Ovary (tissue), 9 donors: ENCODE measurements around the gene EPN1. TPM values are rescaled to one million over a fixed set of nuclear protein-coding genes. Genes with fewer than 3 reads are reported as not detected.

ENCODE experiments used
- DNase-seq, 5 donors: peaks; one replicate each; pipeline ENCODE4 v3.0.0-alpha.2; 2019 to 2020
- H3K27ac ChIP-seq, 2 donors: fragments of 200-600 bp; one replicate each; pipeline versions ENCODE4 v1.5.1 to v1.8.0; 2019 to 2022
- H3K27me3 ChIP-seq: fragments of 200-600 bp; one replicate; pipeline ENCODE4 v1.8.0; 2022
- H3K36me3 ChIP-seq: fragments of 200-600 bp; sonication (generic); one replicate; pipeline ENCODE4 v1.5.1; 2019
- H3K4me1 ChIP-seq: one replicate; pipeline ENCODE4 v1.8.1; 2013; ENCODE audit warnings: mild to moderate bottlenecking, moderate library complexity; ENCODE audit not compliant: insufficient read depth
- H3K4me3 ChIP-seq: fragments of 200-600 bp; sonication (generic); one replicate; pipeline ENCODE4 v1.5.1; 2017
- H3K9me3 ChIP-seq, 2 donors: fragments of 200-600 bp in 1 of 2; sonication (generic) in 1 of 2; one replicate each; pipeline versions ENCODE4 v1.5.1 to v1.8.1; 2013 to 2019; ENCODE audit warnings: mild to moderate bottlenecking in 1 of 2, moderate library complexity in 1 of 2
- EP300 ChIP-seq: sonication (generic); formaldehyde crosslinking; IDR thresholded peaks from one replicate; pipeline ENCODE4 v1.6.1; 2017; ENCODE audit warnings: antibody characterized with exemption
- POLR2A ChIP-seq: fragments of 450-650 bp; IDR thresholded peaks from one replicate; pipeline ENCODE4 v1.6.1; 2017; ENCODE audit warnings: antibody characterized with exemption, mild to moderate bottlenecking, moderate library complexity
- WGBS, 3 donors: extraction: QIAGEN DNeasy Blood & Tissue Kit in 1 of 3; methylation state at CpG; one replicate each; pipeline versions ENCODE4 v1.1.5 to v1.1.7; 2013 to 2017; 5-methylcytosine and 5-hydroxymethylcytosine counted together
- intact Hi-C, 4 donors: fragments of 100-400 bp; cut with DNase I; formaldehyde crosslinking; loops; one replicate each; pipeline versions ENCODE4 v1.11.0 to v1.15.1; 2022 to 2023
- polyA plus RNA-seq, 2 donors: library from polyadenylated mRNA; stranded (reverse); fragments of 200-250 nt in 1 of 2; fragments of 350-450 nt in 1 of 2; fragmentation: Illumina TruSeq in 1 of 2; extraction: RNeasy Lipid Tissue Mini Kit (QIAGEN cat#74804) in 1 of 2; gene quantifications; one replicate each; pipeline ENCODE4 v1.2.3, GENCODE V29; 2013 to 2014
- total RNA-seq, 7 donors: library from RNA; depleted of rRNA in 2 of 7; stranded (reverse); fragments of >200 nt in 2 of 7; fragmentation: NEBNext Ultra II Directional in 3 of 7; extraction: Animal tissue kit (Norgen Biotek cat#: 25700) in 3 of 7; gene quantifications; one replicate each; pipeline versions ENCODE4 v1.1.0 to v1.2.4, GENCODE V29; 2016 to 2023
- TF ChIP-seq, protein P1 (sequence below), 3 donors: fragments of 450-650 bp in 2 of 3; fragments of 200-600 bp in 1 of 3; IDR thresholded peaks; one replicate each; pipeline versions ENCODE4 v1.5.1 to v1.8.0; 2016 to 2022; ENCODE audit warnings: antibody characterized with exemption in 3 of 3, mild to moderate bottlenecking in 1 of 3
- donor health status: DM: no; HTN: no; CAD: no; lungs with moderate emphysema.
- donor health status: DM: no; HTN: no; CAD: no.
- donor health status: Bipolar disorder and iron deficiency.
- donor health status: DM: yes; HTN: yes; CAD: no.
- donor health status: DM: no; HTN: no; CAD: no.
- donor health status: DM: yes; HTN: yes; CAD: no.

Gene EPN1
- total and polyA plus RNA-seq, 9 donors: 11.0 to 187 (median 116) TPM

DNA sequence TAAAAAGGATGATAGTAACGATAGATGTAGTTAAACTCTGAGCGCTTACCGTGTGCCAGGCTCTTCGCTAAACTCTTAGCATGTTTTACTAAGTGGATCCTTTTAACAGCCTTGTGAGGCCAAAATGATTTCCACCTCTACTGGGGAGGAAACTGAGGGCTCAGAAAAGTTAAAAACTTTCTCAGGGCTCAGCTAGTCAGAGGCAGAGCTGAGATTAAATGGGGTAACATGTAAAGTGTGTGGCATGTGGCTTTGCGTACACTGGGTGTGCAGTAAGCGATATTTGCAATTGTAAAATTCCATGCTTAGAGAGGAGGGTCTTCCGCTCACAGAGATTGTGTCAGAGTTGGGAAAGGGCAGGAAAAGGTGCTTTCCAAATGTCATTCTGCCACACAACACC lies 18.5 kb upstream of the EPN1 start:
- 35 to 45% (median 44%) methylated on average over 7 of the region's 7 CpGs for WGBS, 3 donors
- Histone ChIP-seq H3K27ac (no peak overlapping the region), H3K4me1 (peaks cover 19% of the 10 kb centered on the region), H3K9me3 (no peaks in the 10 kb centered on the region), H3K4me3 (peak overlapping the region; percentile 98), H3K36me3 (no peaks in the 10 kb centered on the region), H3K27me3 (no peaks in the 10 kb centered on the region)
- DNase-seq: no peak
- intact Hi-C loops: no loop called here
- TF ChIP-seq POLR2A: no peak
- no peak for TF ChIP-seq EP300
- TF ChIP-seq, protein P1, sequence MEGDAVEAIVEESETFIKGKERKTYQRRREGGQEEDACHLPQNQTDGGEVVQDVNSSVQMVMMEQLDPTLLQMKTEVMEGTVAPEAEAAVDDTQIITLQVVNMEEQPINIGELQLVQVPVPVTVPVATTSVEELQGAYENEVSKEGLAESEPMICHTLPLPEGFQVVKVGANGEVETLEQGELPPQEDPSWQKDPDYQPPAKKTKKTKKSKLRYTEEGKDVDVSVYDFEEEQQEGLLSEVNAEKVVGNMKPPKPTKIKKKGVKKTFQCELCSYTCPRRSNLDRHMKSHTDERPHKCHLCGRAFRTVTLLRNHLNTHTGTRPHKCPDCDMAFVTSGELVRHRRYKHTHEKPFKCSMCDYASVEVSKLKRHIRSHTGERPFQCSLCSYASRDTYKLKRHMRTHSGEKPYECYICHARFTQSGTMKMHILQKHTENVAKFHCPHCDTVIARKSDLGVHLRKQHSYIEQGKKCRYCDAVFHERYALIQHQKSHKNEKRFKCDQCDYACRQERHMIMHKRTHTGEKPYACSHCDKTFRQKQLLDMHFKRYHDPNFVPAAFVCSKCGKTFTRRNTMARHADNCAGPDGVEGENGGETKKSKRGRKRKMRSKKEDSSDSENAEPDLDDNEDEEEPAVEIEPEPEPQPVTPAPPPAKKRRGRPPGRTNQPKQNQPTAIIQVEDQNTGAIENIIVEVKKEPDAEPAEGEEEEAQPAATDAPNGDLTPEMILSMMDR (IDR thresholded peaks at IDR 0.05): no peak

DNA sequence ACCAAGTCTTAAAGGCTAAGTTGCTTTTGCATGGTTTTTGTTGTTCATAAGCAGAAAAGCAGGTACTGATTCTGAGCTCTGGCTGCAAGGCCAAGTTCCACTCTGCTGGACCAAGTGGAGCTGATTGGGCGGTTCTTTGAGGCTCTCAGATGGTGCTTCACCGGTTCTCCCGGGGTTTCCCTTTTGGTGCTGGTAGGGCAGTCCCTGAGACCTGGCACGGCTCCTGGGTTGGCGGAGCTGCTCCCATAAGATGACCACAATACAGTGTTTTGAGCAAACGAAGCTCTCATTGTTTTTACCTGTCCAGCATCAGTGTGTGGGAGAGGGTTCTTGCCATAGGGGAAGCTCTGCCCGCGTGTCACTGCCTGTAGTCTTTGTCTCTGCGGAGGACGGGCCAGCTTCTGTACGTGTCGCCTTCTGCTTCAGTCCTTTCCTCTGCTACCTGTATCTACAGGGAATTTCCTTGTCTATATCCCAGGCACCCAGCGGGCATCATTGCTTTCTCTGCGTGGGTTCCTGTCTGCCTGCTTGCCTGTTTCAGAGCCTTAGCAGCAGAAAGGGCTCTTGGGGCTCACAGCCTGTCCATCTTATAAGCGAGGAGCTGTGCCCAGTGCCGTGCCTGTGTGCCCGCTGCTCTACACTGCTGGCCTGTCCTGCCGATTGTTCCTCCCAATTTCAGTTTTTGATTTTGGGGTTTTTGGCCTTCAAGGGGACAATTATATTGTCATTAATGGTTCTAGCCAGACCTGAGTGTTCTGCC lies 17.9 kb upstream of the EPN1 start:
- intact Hi-C loops: no loop called here
- peak in 1 of 5 donors; percentile 48 for DNase-seq
- TF ChIP-seq, protein P1 (IDR thresholded peaks at IDR 0.05): no peak
- TF ChIP-seq POLR2A (no peak), EP300 (no peak)
- Histone ChIP-seq H3K4me3 (peak overlapping the region; percentile 98), H3K4me1 (peaks cover 19% of the 10 kb centered on the region), H3K36me3 (no peaks in the 10 kb centered on the region), H3K9me3 (no peaks in the 10 kb centered on the region), H3K27ac (no peak overlapping the region), H3K27me3 (no peaks in the 10 kb centered on the region)
- WGBS, 3 donors: 19 to 41% (median 23%) methylated on average over 18 of the region's 18 CpGs

DNA sequence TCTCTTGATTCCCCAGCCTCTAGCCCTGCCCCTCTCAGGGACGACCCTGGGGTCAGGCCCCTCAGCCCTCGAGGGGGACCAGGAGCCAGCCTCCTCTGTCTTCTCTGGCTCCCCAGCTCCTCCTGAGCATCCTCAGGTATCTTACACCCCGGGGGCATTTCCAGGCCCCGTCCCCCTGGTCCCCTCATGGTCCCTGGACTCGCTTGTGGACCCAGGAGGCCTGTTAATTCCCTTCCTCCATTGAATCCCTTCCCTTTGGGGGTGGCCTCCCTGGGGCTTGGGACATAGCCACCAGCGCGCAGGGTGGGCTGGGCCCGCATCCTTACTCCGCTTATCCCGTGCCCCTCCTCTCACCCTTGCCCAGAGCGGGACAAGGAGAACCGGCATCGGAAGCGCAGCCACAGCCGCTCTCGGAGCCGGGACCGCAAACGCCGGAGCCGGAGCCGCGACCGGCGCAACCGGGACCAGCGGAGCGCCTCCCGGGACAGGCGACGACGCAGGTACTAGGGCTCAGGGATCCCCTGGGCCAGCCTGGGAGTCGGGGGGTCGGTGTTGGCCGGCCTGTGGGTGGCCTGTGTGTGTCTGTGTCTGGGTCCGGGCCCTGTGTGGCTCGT lies 16.1 kb upstream of the EPN1 start:
- Histone ChIP-seq H3K27ac (no peak overlapping the region), H3K9me3 (no peaks in the 10 kb centered on the region), H3K36me3 (no peaks in the 10 kb centered on the region), H3K4me1 (peaks cover 18% of the 10 kb centered on the region), H3K4me3 (no peak overlapping the region), H3K27me3 (no peaks in the 10 kb centered on the region)
- DNase-seq: peak in 1 of 5 donors; percentile 27
- intact Hi-C loops: no loop called here
- 78 to 90% (median 81%) methylated on average over 37 of the region's 37 CpGs for WGBS, 3 donors
- TF ChIP-seq EP300 (no peak), POLR2A (no peak)
- TF ChIP-seq, protein P1 (IDR thresholded peaks at IDR 0.05): no peak

DNA sequence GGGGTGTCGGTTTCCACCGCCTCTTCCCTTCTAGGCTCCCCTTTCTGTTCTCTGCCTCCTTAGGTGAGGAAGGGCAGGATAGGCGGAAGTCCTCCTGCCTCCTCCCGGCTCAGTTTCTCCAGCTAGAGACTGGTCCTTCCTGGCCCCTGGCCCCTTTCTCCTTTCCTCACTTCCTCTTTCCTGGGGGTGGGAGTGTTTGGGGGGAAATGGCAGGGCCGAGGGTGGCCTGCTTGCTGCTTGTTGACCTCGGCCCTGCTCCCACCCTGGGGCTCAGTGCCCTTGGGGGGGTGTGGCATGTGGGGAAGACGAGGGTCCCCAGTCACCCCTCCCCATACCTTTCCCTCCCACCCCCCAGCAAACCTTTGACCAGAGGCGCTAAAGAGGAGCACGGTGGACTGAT lies 15.2 kb upstream of the EPN1 start:
- H3K27ac ChIP-seq: no peak overlapping the region
- peaks cover 18% of the 10 kb centered on the region for H3K4me1 ChIP-seq
- no peak overlapping the region for H3K4me3 ChIP-seq
- WGBS, 3 donors: 60 to 73% (median 63%) methylated on average over 9 of the region's 9 CpGs
- no peaks in the 10 kb centered on the region for H3K9me3 ChIP-seq
- H3K36me3 ChIP-seq: no peaks in the 10 kb centered on the region
- no peaks in the 10 kb centered on the region for H3K27me3 ChIP-seq
- TF ChIP-seq, protein P1 (IDR thresholded peaks at IDR 0.05): no peak
- TF ChIP-seq EP300 (no peak), POLR2A (no peak)
- peak in 1 of 5 donors; percentile 20 for DNase-seq
- intact Hi-C loops: no loop called here
